T-helper 17 cell (primary cell): ENCODE data around the gene JAK2. TPM values are rescaled to one million over a fixed set of nuclear protein-coding genes. Genes with fewer than 3 reads are reported as not detected.

ENCODE experiments used
- ATAC-seq: fragments of 150-1000 bp; cut with Tn5 transposase; 2 replicates; pipeline ENCODE4 v1.10.0; 2021; ENCODE audit warnings: mild to moderate bottlenecking, moderate library complexity
- DNase-seq, 3 donors: peaks; one replicate each; pipeline versions ENCODE4 v3.0.0 to v3.0.0-alpha.2; 2020 to 2021
- H3K9me3 ChIP-seq: one replicate; pipeline ENCODE4 v1.7.0; 2013; ENCODE audit warnings: low read length, mild to moderate bottlenecking; ENCODE audit not compliant: control insufficient read depth, poor library complexity, severe bottlenecking
- H3K27ac Mint-ChIP-seq: one replicate; pipeline ENCODE4 v1.8.0; 2022; ENCODE audit warnings: mild to moderate bottlenecking, moderate library complexity, mixed read lengths
- H3K27me3 Mint-ChIP-seq: one replicate; pipeline ENCODE4 v1.8.0; 2022; ENCODE audit warnings: mixed read lengths
- H3K36me3 Mint-ChIP-seq: one replicate; pipeline ENCODE4 v1.8.0; 2022; ENCODE audit warnings: low read depth, mixed read lengths
- H3K4me1 Mint-ChIP-seq: one replicate; pipeline ENCODE4 v1.8.0; 2022; ENCODE audit warnings: mild to moderate bottlenecking, mixed read lengths
- H3K4me3 Mint-ChIP-seq: one replicate; pipeline ENCODE4 v1.8.0; 2022; ENCODE audit warnings: mild to moderate bottlenecking, moderate library complexity, mixed read lengths
- total RNA-seq, 4 donors: library from RNA in 2 of 4; stranded (reverse) in 2 of 4; gene quantifications; one replicate each; pipeline ENCODE4 v1.2.3 and lab custom pipeline; 2022 to 2026

The JAK2 gene
- total RNA-seq, 2 donors from 2014 or later, result 14.6 TPM

DNA sequence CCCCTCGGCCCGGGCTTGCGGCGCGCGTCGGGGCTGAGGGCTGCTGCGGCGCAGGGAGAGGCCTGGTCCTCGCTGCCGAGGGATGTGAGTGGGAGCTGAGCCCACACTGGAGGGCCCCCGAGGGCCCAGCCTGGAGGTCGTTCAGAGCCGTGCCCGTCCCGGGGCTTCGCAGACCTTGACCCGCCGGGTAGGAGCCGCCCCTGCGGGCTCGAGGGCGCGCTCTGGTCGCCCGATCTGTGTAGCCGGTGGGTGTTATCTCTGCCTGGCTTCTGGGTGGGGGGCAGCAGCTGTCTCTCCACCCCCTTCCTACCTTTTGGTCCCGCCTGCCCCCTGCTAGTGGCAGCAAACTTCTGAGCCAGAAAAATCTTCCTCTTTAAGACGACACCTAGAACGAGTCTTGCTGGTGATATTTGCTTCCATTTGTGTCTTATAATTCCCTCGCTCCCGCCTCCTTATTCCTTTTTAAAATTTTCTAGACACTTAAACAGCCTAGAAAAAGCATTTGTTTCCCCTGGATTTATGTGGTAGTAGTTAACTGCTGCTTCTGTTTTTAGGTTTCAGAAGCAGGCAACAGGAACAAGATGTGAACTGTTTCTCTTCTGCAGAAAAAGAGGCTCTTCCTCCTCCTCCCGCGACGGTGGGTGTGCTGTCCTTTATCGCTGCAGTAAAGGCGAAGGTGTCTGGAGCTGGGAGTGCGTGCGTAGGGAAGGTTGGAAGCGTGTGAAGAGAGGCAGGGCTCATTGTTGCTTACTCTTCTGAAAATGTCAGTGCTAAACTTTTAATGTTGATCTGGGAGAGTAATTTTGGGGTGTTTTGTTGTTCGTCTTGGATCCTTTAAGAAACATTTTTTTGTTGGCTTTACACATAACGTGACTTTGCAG is 554 bp downstream of the JAK2 start:
- Mint-ChIP-seq H3K4me1 (peaks cover 23% of the 10 kb centered on the region), H3K27ac (peak overlapping the region; percentile 94), H3K36me3 (peaks cover 3% of the 10 kb centered on the region), H3K4me3 (peak overlapping the region; percentile 99), H3K27me3 (no peaks in the 10 kb centered on the region)
- no peaks in the 10 kb centered on the region for H3K9me3 ChIP-seq
- ATAC-seq (peak; percentile 6), DNase-seq (peak in 2 of 3 donors; percentile 13 to 23)

DNA sequence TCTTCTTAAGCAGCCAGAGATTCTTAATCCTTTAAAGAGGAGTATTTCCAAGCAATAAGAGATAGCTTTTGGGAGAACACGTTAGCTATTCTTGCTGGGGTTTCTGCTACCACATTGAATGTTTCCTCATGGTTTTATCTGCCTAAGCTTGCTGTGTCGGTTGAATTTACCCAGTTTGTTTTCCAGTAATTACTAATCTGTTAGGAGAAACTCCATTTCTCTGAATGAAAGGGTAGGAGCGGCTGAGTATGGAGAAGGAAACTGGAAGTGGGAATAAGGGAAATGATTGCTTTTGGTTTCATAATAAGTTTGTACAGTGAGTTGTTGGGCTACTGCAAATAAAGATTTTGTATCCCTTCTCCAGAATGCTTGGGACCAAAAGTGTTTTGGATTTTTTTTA is 1.2 kb downstream of the JAK2 start:
- no peaks in the 10 kb centered on the region for H3K27me3 Mint-ChIP-seq
- peak overlapping the region; percentile 94 for H3K27ac Mint-ChIP-seq
- H3K4me1 Mint-ChIP-seq, result peaks cover 28% of the 10 kb centered on the region
- DNase-seq (no peak), ATAC-seq (no peak)
- H3K9me3 ChIP-seq, result no peaks in the 10 kb centered on the region
- peaks cover 3% of the 10 kb centered on the region for H3K36me3 Mint-ChIP-seq
- H3K4me3 Mint-ChIP-seq, result peak overlapping the region; percentile 99

DNA sequence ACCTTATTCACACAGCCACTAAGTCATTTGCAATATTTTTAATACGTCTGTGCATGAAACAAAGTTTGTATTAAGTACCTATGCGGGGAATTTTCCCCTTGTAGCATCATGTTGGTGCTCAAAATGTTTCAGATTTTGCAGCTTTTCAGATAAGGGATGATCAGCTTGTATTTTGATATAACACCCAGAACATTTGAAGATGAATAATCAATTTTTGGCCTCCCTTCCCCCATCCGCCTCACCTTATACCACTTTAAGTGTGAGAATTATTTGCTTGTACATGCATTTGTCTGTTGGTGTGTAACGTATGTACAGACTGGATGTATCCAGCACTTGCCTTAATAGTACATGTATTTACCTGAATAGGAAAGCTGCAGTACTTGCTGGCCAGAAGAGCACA is 1.7 kb downstream of the JAK2 start:
- Mint-ChIP-seq H3K4me3 (peak overlapping the region; percentile 99), H3K27ac (peak overlapping the region; percentile 94), H3K36me3 (peaks cover 6% of the 10 kb centered on the region), H3K4me1 (peaks cover 30% of the 10 kb centered on the region), H3K27me3 (no peaks in the 10 kb centered on the region)
- no peak for ATAC-seq
- DNase-seq, result no peak
- H3K9me3 ChIP-seq, result no peaks in the 10 kb centered on the region

DNA sequence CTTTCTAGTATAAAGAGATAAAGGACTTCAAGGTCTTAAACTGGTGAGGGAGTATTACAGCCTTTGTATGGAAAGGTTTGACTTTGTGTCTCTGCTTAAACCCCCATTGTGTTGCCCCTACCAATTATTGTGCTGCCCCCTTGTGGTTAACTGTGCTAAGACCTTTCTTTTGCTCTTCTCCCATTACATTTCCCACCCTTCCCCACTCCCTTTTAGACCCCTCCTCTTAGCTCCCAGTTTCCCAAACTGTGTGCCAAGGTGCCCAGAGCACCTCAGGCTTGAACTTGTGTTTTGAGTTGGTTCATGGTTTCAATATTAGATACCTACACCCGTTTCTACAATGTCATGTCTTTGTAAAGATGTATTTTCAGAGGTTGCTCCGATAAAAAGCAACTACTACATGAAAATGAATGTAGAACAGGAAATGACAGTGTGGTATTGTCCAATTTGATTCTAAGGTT is 2.9 kb downstream of the JAK2 start:
- peak in 2 of 3 donors; percentile 15 to 30 for DNase-seq
- Mint-ChIP-seq H3K4me1 (peaks cover 29% of the 10 kb centered on the region), H3K36me3 (peaks cover 9% of the 10 kb centered on the region), H3K4me3 (no peak overlapping the region), H3K27ac (no peak overlapping the region), H3K27me3 (no peaks in the 10 kb centered on the region)
- ATAC-seq, result no peak
- H3K9me3 ChIP-seq, result no peaks in the 10 kb centered on the region

DNA sequence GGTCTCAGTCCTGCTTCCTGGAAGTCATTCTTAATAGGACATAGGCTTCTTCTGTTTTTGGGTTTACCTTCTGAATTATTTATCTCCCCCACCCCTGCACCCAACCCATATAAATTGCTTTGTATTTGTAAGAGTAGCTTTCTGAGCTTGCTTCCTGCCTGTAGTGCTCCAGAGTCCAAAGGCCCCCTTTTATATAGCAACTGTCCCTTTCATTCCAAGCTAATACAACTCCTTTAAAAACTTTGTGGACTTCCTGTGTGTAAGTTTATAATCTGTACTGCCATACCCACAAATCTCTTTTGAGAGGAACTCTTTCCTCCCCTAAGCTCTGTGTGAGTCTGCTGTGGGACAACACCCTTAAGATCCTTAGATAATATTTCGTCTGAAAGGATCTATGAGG is 7.8 kb downstream of the JAK2 start:
- H3K36me3 Mint-ChIP-seq, result peaks cover 8% of the 10 kb centered on the region
- ATAC-seq, result no peak
- no peak overlapping the region for H3K4me3 Mint-ChIP-seq
- DNase-seq, result no peak
- no peaks in the 10 kb centered on the region for H3K27me3 Mint-ChIP-seq
- H3K4me1 Mint-ChIP-seq, result peaks cover 18% of the 10 kb centered on the region
- H3K27ac Mint-ChIP-seq, result peak overlapping the region; percentile 49
- no peaks in the 10 kb centered on the region for H3K9me3 ChIP-seq

DNA sequence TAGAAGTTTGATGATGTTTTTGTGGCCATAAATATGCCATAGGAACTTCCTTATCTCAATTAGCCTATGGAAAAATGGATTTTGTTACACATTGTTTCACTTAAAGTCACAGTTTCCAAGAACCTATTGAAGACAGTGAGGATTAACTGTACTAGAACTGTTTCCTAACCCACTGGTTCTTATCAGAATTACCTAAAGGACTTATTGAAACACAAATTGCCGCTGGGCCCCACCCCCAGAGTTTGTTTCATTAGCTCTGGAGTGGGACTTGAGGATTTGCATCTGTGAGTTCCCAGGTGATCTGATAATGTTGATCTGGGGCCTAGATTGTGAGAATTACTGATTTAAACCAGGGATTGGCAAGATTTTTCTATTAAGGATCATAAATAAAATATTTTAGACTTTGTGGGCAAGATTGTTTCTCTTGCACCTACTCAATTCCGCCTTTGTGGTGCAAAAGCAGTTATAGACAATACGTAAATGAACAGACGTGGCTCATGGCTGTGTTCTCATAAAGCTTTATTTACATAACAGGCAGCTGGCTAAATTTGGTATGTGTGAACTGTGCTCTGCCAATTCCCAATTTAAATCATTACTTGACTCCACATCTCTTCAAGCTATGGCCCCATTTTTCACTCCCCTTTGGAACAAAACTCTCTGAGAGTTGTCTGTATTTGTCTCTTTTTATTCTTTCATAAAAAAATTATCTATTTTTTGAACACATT is 9.3 kb downstream of the JAK2 start:
- H3K27me3 Mint-ChIP-seq, result no peaks in the 10 kb centered on the region
- no peaks in the 10 kb centered on the region for H3K9me3 ChIP-seq
- peaks cover 8% of the 10 kb centered on the region for H3K36me3 Mint-ChIP-seq
- ATAC-seq (no peak), DNase-seq (no peak)
- H3K4me1 Mint-ChIP-seq, result peaks cover 20% of the 10 kb centered on the region
- no peak overlapping the region for H3K4me3 Mint-ChIP-seq
- H3K27ac Mint-ChIP-seq, result no peak overlapping the region

DNA sequence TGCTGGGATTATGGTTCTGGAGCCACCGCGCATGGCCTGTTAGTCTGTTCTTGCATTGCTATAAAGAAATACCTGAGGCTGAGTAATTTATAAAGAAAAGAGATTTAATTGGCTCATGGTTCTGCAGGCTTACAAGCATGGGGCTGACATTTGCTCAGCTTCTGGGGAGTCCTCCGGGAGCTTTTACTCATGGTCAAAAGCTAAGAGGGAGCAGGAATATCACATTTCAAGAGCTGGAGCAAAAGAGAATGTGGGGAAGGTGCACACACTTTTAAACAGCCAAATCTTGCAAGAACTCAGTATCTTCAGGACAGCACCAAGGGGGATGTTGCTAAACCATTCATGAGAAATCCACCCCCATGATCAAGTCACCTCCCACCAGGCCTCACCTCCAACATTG is 12.1 kb downstream of the JAK2 start:
- no peak overlapping the region for H3K4me3 Mint-ChIP-seq
- ATAC-seq (no peak), DNase-seq (no peak)
- H3K27ac Mint-ChIP-seq, result no peak overlapping the region
- peaks cover 14% of the 10 kb centered on the region for H3K4me1 Mint-ChIP-seq
- peaks cover 3% of the 10 kb centered on the region for H3K36me3 Mint-ChIP-seq
- no peaks in the 10 kb centered on the region for H3K27me3 Mint-ChIP-seq
- H3K9me3 ChIP-seq, result no peaks in the 10 kb centered on the region

DNA sequence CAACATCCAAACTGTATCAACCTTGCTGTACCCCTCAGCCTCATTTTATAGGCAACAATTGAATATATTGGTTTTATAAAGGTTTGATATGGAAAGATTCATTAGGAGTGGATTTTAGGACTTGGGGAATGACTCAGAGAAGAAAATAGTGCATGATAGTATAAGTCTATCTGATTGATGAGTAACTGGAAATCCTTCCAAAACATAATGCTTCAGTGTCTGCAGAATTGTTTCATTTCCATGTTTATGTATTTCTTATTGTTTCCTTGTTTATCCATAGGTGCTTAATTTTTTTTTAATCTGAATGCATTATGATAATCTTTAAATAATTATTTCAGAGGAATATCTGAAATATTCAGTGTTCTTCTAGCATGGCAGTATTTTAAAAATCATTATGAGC is 12.6 kb downstream of the JAK2 start:
- DNase-seq (no peak), ATAC-seq (no peak)
- peaks cover 3% of the 10 kb centered on the region for H3K36me3 Mint-ChIP-seq
- H3K9me3 ChIP-seq, result no peaks in the 10 kb centered on the region
- no peaks in the 10 kb centered on the region for H3K27me3 Mint-ChIP-seq
- no peak overlapping the region for H3K4me3 Mint-ChIP-seq
- H3K4me1 Mint-ChIP-seq, result peaks cover 14% of the 10 kb centered on the region
- H3K27ac Mint-ChIP-seq, result no peak overlapping the region

DNA sequence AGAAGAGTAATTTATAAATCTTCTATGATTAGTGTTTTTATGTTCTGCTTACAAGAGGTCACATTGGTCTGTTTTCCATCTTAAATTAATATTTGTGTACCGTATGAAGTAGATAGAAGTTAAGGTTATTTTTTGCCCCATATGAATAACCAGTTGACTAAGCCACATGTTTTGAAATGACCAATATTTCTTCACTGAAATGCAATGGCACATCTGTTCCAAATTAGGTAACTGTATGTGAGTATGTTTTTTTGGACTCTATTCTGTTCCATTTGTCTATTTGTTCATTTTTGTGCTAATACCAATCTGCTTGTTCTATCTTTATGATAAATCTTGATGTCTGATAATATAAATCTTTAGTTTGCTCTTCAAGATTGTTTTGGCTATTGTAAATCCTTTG is 17.7 kb downstream of the JAK2 start:
- ATAC-seq (no peak), DNase-seq (no peak)
- Mint-ChIP-seq H3K36me3 (peaks cover 2% of the 10 kb centered on the region), H3K4me1 (peaks cover 4% of the 10 kb centered on the region), H3K27ac (no peak overlapping the region), H3K4me3 (no peak overlapping the region), H3K27me3 (no peaks in the 10 kb centered on the region)
- no peaks in the 10 kb centered on the region for H3K9me3 ChIP-seq

DNA sequence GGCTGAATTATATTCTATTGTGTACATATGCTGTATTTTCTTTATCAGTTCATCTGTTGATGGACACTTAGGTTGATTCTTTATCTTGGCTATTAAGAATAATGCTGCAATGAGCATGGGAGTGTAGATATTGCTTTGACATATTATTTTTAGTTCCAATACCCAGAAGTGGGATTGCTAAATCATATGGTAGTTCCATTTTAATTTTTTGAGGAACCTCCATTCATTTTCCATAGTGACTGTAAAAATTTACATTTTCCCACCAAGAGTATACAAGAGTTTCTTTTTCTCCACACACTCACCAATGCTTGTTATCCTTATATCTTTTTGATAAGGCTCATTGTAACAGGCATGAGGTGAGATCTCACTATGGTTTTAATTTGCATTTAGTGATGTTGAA is 19.4 kb downstream of the JAK2 start:
- ATAC-seq, result no peak
- Mint-ChIP-seq H3K27me3 (no peaks in the 10 kb centered on the region), H3K4me1 (peaks cover 9% of the 10 kb centered on the region), H3K27ac (no peak overlapping the region), H3K36me3 (peaks cover 2% of the 10 kb centered on the region), H3K4me3 (no peak overlapping the region)
- no peaks in the 10 kb centered on the region for H3K9me3 ChIP-seq
- no peak for DNase-seq

DNA sequence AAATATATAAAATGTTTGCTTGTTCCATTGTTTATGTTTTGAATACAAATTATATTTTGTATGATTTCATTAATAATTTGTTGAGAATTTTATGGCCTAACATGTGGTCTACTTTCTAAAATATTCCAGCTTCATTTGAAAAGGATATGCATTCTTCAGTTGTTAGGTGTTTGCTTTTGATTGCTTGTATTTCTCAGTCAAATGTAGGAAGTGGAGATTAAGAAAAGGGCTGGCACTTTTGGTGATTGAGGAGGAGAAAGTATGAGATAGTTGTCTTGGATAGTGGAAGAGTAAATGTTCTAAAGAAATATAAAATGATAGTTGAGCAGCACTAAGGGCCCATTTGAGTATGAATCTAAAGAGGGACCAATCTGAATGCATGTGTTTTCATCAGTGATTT is 23.1 kb downstream of the JAK2 start:
- Mint-ChIP-seq H3K4me3 (no peak overlapping the region), H3K27ac (peak overlapping the region; percentile 70), H3K4me1 (peaks cover 10% of the 10 kb centered on the region), H3K36me3 (peaks cover 9% of the 10 kb centered on the region), H3K27me3 (no peaks in the 10 kb centered on the region)
- ATAC-seq (no peak), DNase-seq (no peak)
- H3K9me3 ChIP-seq, result no peaks in the 10 kb centered on the region

DNA sequence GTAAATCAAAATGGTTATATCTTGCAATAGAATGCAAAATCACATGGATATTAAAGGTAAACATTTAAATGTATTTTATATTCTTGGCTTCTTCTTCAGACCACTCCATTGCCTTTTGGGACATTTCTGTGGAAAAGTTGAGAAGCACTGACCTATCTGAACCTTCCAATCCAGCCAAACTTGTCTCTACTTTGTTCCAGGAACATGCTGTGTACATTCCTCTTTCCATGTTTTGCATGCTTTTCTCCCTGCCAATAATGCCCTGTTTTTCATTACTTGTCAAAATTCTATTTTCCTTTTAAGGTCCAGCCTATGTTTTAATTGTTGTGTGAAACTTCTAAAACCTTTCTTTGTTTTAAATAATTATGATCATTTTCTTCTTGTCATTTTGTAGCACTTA is 28.3 kb downstream of the JAK2 start:
- no peak overlapping the region for H3K27ac Mint-ChIP-seq
- H3K9me3 ChIP-seq, result no peaks in the 10 kb centered on the region
- ATAC-seq, result no peak
- no peaks in the 10 kb centered on the region for H3K27me3 Mint-ChIP-seq
- H3K36me3 Mint-ChIP-seq, result peaks cover 14% of the 10 kb centered on the region
- H3K4me1 Mint-ChIP-seq, result peaks cover 10% of the 10 kb centered on the region
- no peak overlapping the region for H3K4me3 Mint-ChIP-seq
- no peak for DNase-seq

DNA sequence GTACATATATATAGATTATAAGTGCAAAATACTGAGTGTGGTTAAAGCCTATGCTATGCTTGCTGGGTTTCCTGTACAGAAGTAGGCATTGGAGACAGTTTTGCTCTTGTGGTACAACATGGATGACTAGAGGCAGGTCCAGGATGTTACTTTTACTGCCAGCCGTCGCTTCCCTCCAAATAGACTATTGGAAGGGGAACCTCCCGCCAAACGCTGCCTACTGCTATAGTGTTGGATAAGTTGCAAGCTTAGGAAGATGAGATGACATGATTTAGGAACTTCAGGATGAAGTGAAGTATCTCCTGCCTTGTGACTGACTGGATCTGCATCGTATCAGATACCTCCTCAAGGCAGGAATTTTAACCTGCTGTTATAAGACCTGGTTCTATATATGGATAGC is 30.9 kb downstream of the JAK2 start:
- H3K9me3 ChIP-seq, result no peaks in the 10 kb centered on the region
- ATAC-seq (no peak), DNase-seq (no peak)
- Mint-ChIP-seq H3K27ac (no peak overlapping the region), H3K4me1 (peaks cover 6% of the 10 kb centered on the region), H3K36me3 (peaks cover 10% of the 10 kb centered on the region), H3K27me3 (no peaks in the 10 kb centered on the region), H3K4me3 (no peak overlapping the region)
